H9 (cell line): Measurements from ENCODE around the gene ZIK1. TPM values are rescaled to one million over a fixed set of nuclear protein-coding genes. Genes with fewer than 3 reads are reported as not detected.

ENCODE experiments used
- DNase-seq: peaks from one replicate; pipeline ENCODE4 v3.0.0-alpha.2; 2017
- H2AFZ ChIP-seq: one replicate; pipeline ENCODE4 v1.6.1; 2013; ENCODE audit warnings: mild to moderate bottlenecking, low read length, control low read depth, moderate library complexity
- H2AK5ac ChIP-seq: 2 replicates; pipeline ENCODE4 v1.6.1; 2013; ENCODE audit warnings: low read length, control low read depth, mixed read lengths; ENCODE audit not compliant: insufficient read length
- H2BK120ac ChIP-seq: one replicate; pipeline ENCODE4 v1.6.1; 2013; ENCODE audit warnings: low read depth, mild to moderate bottlenecking, low read length, control low read depth, inconsistent platforms; ENCODE audit not compliant: poor library complexity, severe bottlenecking
- H2BK12ac ChIP-seq: 2 replicates; pipeline ENCODE4 v1.6.1; 2013; ENCODE audit warnings: low read length, control low read depth, mixed read lengths, low read depth; ENCODE audit not compliant: insufficient read length
- H2BK15ac ChIP-seq: 2 replicates; pipeline ENCODE4 v1.6.1; 2013; ENCODE audit warnings: low read depth, low read length, control low read depth
- H2BK20ac ChIP-seq: one replicate; pipeline ENCODE4 v1.6.1; 2013; ENCODE audit warnings: low read depth, mild to moderate bottlenecking, low read length, control low read depth, inconsistent platforms; ENCODE audit not compliant: poor library complexity, severe bottlenecking
- H2BK5ac ChIP-seq: 2 replicates; pipeline ENCODE4 v1.6.1; 2013; ENCODE audit warnings: low read length, control low read depth, mixed read lengths; ENCODE audit not compliant: insufficient read length
- H3K14ac ChIP-seq: 2 replicates; pipeline ENCODE4 v1.6.1; 2013; ENCODE audit warnings: low read length, control low read depth; ENCODE audit not compliant: insufficient read depth
- H3K18ac ChIP-seq: 2 replicates; pipeline ENCODE4 v1.6.1; 2013; ENCODE audit warnings: low read depth, mild to moderate bottlenecking, mixed read lengths, low read length, control low read depth; ENCODE audit not compliant: insufficient read length
- H3K23ac ChIP-seq: 2 replicates; pipeline ENCODE4 v1.6.1; 2013; ENCODE audit warnings: low read length, control low read depth, mixed read lengths, low read depth; ENCODE audit not compliant: insufficient read length
- H3K23me2 ChIP-seq: 2 replicates; pipeline ENCODE4 v1.6.1; 2013; ENCODE audit warnings: low read depth, mild to moderate bottlenecking, mixed read lengths, low read length, control low read depth; ENCODE audit not compliant: insufficient read length, poor library complexity, severe bottlenecking
- H3K27ac ChIP-seq: 2 replicates; pipeline ENCODE4 v1.5.1; 2013; ENCODE audit warnings: low read length, control low read depth, mixed read lengths, low read depth; ENCODE audit not compliant: insufficient read length
- H3K27me3 ChIP-seq: 2 replicates; pipeline ENCODE4 v1.6.1; 2013; ENCODE audit warnings: low read length, control low read depth, inconsistent platforms; ENCODE audit not compliant: insufficient read depth
- H3K4ac ChIP-seq: 2 replicates; pipeline ENCODE4 v1.6.1; 2013; ENCODE audit warnings: low read depth, mild to moderate bottlenecking, control low read depth, inconsistent platforms, low read length, moderate library complexity
- H3K4me1 ChIP-seq: 2 replicates; pipeline ENCODE4 v1.6.1; 2013; ENCODE audit warnings: low read length, control low read depth, inconsistent platforms; ENCODE audit not compliant: insufficient read depth
- H3K4me2 ChIP-seq: 2 replicates; pipeline ENCODE4 v1.6.1; 2013; ENCODE audit warnings: low read length, control low read depth, mixed read lengths; ENCODE audit not compliant: insufficient read length, insufficient read depth
- H3K56ac ChIP-seq: 2 replicates; pipeline ENCODE4 v1.6.1; 2013; ENCODE audit warnings: low read depth, mild to moderate bottlenecking, mixed read lengths, low read length, control low read depth; ENCODE audit not compliant: insufficient read length
- H3K79me1 ChIP-seq: 2 replicates; pipeline ENCODE4 v1.6.1; 2013; ENCODE audit warnings: low read depth, mild to moderate bottlenecking, moderate library complexity, low read length, control low read depth, inconsistent platforms; ENCODE audit not compliant: insufficient read depth, poor library complexity, severe bottlenecking
- H3K79me2 ChIP-seq: 2 replicates; pipeline ENCODE4 v1.6.1; 2013; ENCODE audit warnings: low read length, control low read depth, inconsistent platforms; ENCODE audit not compliant: insufficient read depth
- H3K9ac ChIP-seq: 2 replicates; pipeline ENCODE4 v1.6.1; 2013; ENCODE audit warnings: low read length, control low read depth, mixed read lengths; ENCODE audit not compliant: insufficient read length; ENCODE audit errors: extremely low read depth
- H3K9me3 ChIP-seq: one replicate; pipeline ENCODE4 v1.6.1; 2013; ENCODE audit warnings: low read depth, low read length, inconsistent platforms; ENCODE audit not compliant: control insufficient read depth
- H3T11ph ChIP-seq: one replicate; pipeline ENCODE4 v1.6.1; 2013; ENCODE audit warnings: mild to moderate bottlenecking, low read length, control low read depth, inconsistent platforms
- H4K20me1 ChIP-seq: one replicate; pipeline ENCODE4 v1.6.1; 2013; ENCODE audit not compliant: control insufficient read depth, insufficient read length, insufficient read depth
- H4K5ac ChIP-seq: 2 replicates; pipeline ENCODE4 v1.6.1; 2013; ENCODE audit warnings: low read depth, mild to moderate bottlenecking, mixed read lengths, low read length, control low read depth; ENCODE audit not compliant: insufficient read length
- H4K8ac ChIP-seq: replicated peaks from 2 replicates; pipeline ENCODE4 v1.6.1; 2013; ENCODE audit warnings: low read length, control low read depth, mixed read lengths, low read depth; ENCODE audit not compliant: insufficient read length
- H4K91ac ChIP-seq: 2 replicates; pipeline ENCODE4 v1.6.1; 2013; ENCODE audit warnings: low read depth, mild to moderate bottlenecking, moderate library complexity, mixed read lengths, low read length, control low read depth; ENCODE audit not compliant: insufficient read length
- H3K27ac Mint-ChIP-seq, 3 experiments: 2 replicates in 2 of 3; 3 replicates in 1 of 3; pipeline ENCODE4 v1.8.0; 2020 to 2021; ENCODE audit warnings: mixed read lengths in 3 of 3, mild to moderate bottlenecking in 1 of 3, moderate library complexity in 1 of 3
- H3K27me3 Mint-ChIP-seq: 2 replicates; pipeline ENCODE4 v1.8.0; 2021; ENCODE audit warnings: low read depth, mild to moderate bottlenecking, moderate library complexity, mixed read lengths
- H3K36me3 Mint-ChIP-seq, 3 experiments: 2 replicates in 2 of 3; 3 replicates in 1 of 3; pipeline ENCODE4 v1.8.0; 2020 to 2021; ENCODE audit warnings: low read depth in 3 of 3, mixed read lengths in 3 of 3; ENCODE audit not compliant: insufficient read depth in 1 of 3
- H3K4me1 Mint-ChIP-seq, 2 experiments: 2 replicates each; pipeline ENCODE4 v1.8.0; 2020; ENCODE audit warnings: mixed read lengths in 2 of 2
- H3K4me3 Mint-ChIP-seq, 2 experiments: 2 replicates in 1 of 2; 3 replicates in 1 of 2; pipeline ENCODE4 v1.8.0; 2020 to 2021; ENCODE audit warnings: mild to moderate bottlenecking in 2 of 2, mixed read lengths in 2 of 2, moderate library complexity in 1 of 2
- H3K9me3 Mint-ChIP-seq, 2 experiments: 2 replicates in 1 of 2; 3 replicates in 1 of 2; pipeline ENCODE4 v1.8.0; 2020; ENCODE audit warnings: mild to moderate bottlenecking in 2 of 2, mixed read lengths in 2 of 2, moderate library complexity in 1 of 2
- WGBS: extraction: QIAGEN DNeasy Blood & Tissue Kit; methylation state at CpG from one replicate; pipeline ENCODE4 v1.1.7; 2013; ENCODE audit warnings: missing lambda C conversion rate, low lambda C conversion rate, mixed read lengths; ENCODE audit not compliant: insufficient read length; ENCODE audit errors: extremely low coverage; 5-methylcytosine and 5-hydroxymethylcytosine counted together
- total RNA-seq: library from RNA; stranded (reverse); gene quantifications from 2 replicates; pipeline ENCODE4 v1.2.1, GENCODE V29; 2021
- TF ChIP-seq, protein P1 (sequence below): fragments of 200-600 bp; sonication (generic); conservative IDR thresholded peaks from 3 replicates; pipeline ENCODE4 v1.8.0; 2021; ENCODE audit warnings: antibody characterized with exemption, mild to moderate bottlenecking

Gene ZIK1
- total RNA-seq, 1 experiment from 2014 or later: 27.8 TPM

DNA sequence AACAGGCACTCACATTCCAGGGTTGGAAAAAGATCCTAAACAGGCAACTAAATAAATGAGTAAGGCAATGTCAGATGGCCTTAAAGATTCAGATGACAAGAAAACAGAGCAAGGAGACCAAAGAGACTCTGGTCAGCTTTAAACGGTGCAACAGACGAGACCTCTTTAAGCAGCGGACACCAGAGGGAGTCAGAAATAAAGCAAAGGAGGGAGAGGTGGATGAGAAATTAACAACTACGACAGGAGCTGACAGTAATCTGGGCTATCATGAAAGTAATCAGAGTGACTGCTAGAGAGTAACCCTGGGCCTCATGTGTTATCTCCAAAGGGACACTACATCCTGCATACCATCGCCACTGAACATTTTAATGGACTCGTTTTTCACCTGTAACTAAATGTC, 25.4 kb upstream of the ZIK1 start:
- DNase-seq: no peak
- Histone ChIP-seq H3K23me2 (peaks cover 5% of the 10 kb centered on the region), H3K18ac (no peak overlapping the region)

More for the DNA sequence above, 25.4 kb upstream of the ZIK1 start:
- Histone ChIP-seq H2AFZ (no peak overlapping the region), H2BK5ac (no peak overlapping the region), H3K4me1 (no peaks in the 10 kb centered on the region), H3K23ac (no peak overlapping the region), H4K5ac (no peak overlapping the region), H2BK120ac (no peak overlapping the region), H2AK5ac (no peak overlapping the region), H3K14ac (no peak overlapping the region), H3K56ac (no peak overlapping the region), H2BK20ac (no peak overlapping the region), H2BK12ac (no peak overlapping the region), H4K91ac (no peak overlapping the region), H3K9ac (peak overlapping the region; percentile 82), H4K8ac (no peak overlapping the region), H3K79me1 (no peaks in the 10 kb centered on the region), H3K4ac (no peak overlapping the region), H3K27ac (no peak overlapping the region), H3K27me3 (no peaks in the 10 kb centered on the region), H3T11ph (no peak overlapping the region), H3K4me2 (peak overlapping the region; percentile 87), H4K20me1 (no peaks in the 10 kb centered on the region), H3K9me3 (peaks cover 5% of the 10 kb centered on the region), H2BK15ac (no peak overlapping the region), H3K79me2 (peaks cover 6% of the 10 kb centered on the region)
- peak overlapping the region; percentile 89 to 98 for H3K4me3 Mint-ChIP-seq
- peaks cover 44 to 61% (median 47%) of the 10 kb centered on the region in 3 experiments for H3K36me3 Mint-ChIP-seq
- H3K27ac Mint-ChIP-seq: no peak overlapping the region
- peaks cover 38 to 43% of the 10 kb centered on the region in 2 experiments for H3K9me3 Mint-ChIP-seq
- WGBS: no CpG with 5 or more reads among the region's 6 CpGs
- H3K27me3 Mint-ChIP-seq: peaks cover 7% of the 10 kb centered on the region; the same call in 1 of the 2 replicates
- TF ChIP-seq, protein P1, sequence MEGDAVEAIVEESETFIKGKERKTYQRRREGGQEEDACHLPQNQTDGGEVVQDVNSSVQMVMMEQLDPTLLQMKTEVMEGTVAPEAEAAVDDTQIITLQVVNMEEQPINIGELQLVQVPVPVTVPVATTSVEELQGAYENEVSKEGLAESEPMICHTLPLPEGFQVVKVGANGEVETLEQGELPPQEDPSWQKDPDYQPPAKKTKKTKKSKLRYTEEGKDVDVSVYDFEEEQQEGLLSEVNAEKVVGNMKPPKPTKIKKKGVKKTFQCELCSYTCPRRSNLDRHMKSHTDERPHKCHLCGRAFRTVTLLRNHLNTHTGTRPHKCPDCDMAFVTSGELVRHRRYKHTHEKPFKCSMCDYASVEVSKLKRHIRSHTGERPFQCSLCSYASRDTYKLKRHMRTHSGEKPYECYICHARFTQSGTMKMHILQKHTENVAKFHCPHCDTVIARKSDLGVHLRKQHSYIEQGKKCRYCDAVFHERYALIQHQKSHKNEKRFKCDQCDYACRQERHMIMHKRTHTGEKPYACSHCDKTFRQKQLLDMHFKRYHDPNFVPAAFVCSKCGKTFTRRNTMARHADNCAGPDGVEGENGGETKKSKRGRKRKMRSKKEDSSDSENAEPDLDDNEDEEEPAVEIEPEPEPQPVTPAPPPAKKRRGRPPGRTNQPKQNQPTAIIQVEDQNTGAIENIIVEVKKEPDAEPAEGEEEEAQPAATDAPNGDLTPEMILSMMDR: no peak; the same call in 2 of the 3 replicates
- peaks cover 10 to 12% of the 10 kb centered on the region in 2 experiments for H3K4me1 Mint-ChIP-seq
